ENCODE results near the gene JARID2.
"Not testable (repeated sequence)": the region's sequence is repeated elsewhere in the genome, so short reads cannot be mapped to it uniquely, and the experiment has no call there.

JARID2 gene

DNA sequence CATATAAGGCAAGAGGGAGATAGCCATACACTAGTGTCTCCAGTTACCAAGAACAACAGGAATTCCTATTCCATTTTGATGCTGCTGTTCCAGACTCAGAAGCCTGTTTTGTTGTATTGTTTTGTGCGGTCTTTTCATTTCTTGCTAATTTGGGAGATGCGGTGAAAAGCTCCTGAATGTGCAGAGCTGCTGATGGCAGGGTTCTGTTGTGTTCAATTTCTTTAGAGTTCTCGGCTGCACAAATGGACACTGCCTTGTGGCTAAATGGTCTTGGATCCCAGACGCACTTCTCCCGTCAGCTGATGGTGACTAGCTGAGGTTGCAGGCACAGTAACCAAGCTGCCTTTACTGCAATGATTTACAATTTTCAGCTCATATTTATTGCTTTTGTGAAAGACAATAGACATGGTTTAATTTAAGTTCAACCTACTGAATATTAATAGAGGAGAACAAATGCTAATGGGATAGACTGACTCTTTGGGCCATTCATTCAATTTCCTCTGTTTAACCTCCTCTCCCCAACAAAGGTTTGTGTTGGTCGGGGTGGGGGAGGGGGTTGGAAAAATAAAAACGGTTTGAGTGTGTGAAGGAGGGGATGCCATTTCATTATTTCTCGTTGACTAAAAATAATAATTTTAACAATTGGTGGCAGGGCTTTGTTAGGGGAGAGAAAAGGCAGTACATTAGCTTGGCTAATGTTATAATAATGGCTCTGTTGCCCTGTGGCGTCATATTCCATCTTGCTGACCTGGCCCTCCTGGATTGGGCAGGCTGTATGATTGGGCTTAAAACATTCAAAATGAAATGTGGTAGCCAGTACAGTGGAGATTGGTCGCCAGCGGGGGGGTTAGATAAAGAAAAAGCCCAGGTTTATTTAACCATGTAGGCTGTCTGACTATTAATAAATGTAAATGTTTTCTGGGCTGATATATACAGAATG is 159.5 kb downstream of the JARID2 start:
- no peak for DNase-seq

GRCh38 chr6:15406452-15406851 is 160.6 kb downstream of the JARID2 start:
- no peak for DNase-seq

- no peak for DNase-seq
Observed at GRCh38 chr6:15408008-15408407, 162.1 kb downstream of the JARID2 start.

- no peak for DNase-seq
Observed at GRCh38 chr6:15408758-15409157, 162.9 kb downstream of the JARID2 start.

DNA sequence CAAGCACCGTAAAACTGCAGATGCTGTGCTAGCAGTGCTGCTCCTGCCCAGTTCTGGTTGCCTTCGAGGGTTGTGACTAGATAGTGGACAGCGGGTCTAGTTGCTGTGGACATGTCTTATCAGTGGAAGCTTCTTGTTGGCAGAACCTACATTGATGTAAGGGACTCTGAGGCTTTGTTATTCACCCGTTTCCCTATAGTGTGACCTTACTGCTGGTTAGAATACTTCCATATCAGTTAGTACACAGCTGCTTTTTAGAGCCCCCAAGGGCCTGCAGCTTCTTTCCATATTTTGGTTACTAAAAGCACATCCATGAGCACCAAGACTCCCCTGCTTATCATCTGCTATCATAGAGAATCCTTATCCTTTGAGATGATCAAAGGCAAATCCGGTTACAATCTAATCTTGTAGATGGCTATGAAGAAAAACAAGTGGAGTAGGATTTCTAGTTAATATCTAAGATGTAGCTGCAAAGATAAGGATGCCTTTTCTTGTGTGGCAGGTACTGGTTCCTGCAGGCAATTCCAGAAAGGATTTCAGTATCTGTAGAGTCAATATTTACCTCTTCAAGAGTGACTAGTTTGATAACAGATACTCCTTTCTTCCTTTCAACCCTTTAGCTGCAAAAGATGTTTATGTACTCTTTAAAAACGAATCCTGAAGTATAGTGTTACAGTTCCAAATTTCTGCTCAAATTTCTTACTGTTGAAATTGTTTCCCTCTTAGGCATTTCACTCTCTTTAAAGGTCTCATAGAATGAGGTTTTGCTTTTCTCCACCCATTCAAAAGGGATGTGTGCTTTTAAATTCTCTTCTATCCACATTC is 163.6 kb downstream of the JARID2 start:
- no peak for DNase-seq

DNA sequence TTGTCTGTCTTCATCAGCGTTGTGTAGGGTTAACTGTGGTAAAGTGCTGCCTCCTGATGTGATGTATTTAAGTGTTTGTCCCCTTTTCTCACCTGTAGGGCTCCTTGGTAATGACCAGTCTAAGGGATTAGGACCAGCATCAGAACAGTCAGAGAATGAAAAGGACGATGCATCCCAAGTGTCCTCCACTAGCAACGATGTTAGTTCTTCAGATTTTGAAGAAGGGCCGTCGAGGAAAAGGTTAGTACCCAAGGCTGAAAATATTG is 164.2 kb downstream of the JARID2 start:
- DNase-seq, result no peak

GRCh38 chr6:15410752-15411151 is 164.9 kb downstream of the JARID2 start:
- no peak for DNase-seq

GRCh38 chr6:15411766-15412165 is 165.9 kb downstream of the JARID2 start:
- no peak for DNase-seq

- DNase-seq, result no peak
Observed at GRCh38 chr6:15412767-15413166, 166.9 kb downstream of the JARID2 start.

DNA sequence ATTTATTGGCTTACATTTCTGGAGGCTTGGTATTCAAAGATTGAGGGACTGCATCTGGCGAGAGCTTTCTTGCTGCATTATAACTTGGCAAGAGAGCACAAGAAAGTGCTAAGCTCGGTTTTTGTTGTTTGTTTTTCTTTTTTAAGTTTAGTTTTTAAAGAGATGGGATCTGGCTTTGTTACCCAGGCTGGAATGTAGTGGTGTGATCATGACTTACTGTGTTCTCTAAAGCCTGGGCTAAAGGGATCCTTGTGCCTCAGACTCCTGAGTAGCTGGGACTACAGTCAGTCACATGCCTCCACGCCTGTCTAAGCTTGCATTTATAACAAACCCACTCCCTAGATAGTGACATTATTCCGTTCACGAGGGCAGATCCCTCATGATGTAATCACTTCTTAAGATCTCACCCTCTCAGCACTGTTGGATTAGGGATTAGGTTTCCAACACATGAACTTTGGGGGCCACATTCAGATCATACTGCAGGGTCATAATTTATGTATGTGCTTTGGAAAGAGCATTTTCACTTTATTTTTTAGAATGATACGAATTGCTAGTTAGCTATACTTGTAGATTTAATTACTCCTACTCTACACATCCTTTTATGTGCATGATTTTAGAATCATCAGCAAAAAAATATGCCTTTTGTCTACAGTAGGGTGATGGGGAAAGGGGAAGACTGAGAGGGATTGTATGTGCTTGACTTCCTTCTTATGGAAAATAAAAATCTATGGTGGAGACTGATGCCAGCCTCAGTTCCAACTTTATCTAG is 167.8 kb downstream of the JARID2 start:
- no peak for DNase-seq

GRCh38 chr6:15414235-15414612 is 168.4 kb downstream of the JARID2 start:
- DNase-seq, result no peak

DNA sequence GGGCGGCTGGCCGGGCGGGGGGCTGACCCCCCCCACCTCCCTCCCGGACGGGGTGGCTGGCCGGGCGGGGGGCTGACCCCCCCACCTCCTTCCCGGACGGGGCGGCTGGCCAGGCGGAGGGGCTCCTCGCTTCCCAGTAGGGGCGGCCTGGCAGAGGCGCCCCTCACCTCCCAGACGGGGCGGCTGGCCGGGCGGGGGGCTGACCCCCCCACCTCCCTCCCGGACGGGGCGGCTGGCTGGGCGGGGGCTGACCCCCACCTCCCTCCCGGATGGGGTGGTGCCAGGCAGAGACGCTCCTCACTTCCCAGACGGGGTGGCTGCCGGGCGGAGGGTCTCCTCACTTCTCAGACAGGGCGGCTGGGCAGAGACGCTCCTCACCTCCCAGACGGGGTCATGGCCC is 169.8 kb downstream of the JARID2 start:
- not testable (repeated sequence) for DNase-seq

DNA sequence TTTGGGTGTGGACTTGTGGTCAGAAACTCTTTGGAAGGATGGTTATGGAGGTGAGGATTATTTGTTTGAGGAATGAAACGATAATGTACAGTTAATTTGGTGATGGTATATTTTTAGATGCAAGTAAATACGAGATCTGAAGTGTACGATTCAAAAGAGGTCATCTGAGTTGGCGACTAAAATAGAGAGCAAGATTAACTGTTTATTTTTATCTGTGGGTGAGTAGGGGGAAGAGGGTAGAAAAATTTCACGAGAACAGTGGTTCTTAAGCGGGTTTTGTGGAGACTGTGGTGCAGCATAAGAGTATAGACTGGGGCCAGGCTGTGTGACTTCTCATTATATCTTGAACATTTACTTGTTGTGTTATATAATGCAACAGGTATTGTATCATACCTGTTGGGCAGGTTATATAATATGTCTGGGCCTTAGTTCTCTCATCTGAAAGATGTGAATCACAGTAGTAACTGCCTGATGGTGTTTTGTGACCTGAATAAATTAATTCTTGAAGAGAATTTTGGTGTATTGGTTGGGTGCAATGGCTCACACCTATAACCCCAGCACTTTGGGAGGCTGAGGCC is 171.2 kb downstream of the JARID2 start:
- DNase-seq, result no peak

DNA sequence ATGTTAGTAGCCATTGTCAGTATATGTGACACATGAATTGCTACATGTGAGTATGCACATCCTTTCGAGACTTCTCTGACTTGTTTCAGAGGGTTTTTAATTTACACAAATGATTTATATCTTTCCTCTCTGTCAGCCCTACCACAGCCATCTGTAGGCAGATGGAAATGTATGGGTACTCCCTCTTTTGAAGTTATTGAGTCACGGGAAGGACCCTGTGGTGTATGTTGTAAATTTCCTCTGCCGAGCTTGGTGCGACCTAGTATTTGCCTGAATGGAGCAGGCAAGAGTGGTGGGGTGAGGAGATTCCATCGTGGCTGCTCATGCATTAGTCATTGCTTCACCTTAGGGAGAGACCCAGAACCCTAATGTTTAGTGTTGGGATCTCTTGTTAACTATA is 171.9 kb downstream of the JARID2 start:
- DNase-seq, result no peak

DNA sequence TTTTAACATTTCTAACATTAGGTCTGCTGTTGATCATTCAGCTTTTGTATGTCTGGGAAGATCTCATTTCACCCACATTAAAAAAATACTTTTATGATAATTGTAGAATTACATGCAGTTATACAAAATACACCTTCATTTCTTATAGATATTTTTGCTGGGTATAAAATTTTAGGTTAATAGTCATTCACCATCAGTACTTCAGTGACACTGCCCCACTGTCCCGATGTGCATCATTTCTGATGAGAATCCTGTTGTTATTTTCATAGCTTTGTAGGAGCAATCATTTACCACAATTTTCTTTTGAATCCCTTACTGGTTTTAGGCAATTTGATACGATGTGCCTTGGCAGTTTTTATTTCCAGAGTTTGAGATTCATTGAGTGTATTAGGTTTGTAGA is 173.6 kb downstream of the JARID2 start:
- no peak for DNase-seq

GRCh38 chr6:15420959-15421438 is 175.1 kb downstream of the JARID2 start:
- no peak for DNase-seq

DNA sequence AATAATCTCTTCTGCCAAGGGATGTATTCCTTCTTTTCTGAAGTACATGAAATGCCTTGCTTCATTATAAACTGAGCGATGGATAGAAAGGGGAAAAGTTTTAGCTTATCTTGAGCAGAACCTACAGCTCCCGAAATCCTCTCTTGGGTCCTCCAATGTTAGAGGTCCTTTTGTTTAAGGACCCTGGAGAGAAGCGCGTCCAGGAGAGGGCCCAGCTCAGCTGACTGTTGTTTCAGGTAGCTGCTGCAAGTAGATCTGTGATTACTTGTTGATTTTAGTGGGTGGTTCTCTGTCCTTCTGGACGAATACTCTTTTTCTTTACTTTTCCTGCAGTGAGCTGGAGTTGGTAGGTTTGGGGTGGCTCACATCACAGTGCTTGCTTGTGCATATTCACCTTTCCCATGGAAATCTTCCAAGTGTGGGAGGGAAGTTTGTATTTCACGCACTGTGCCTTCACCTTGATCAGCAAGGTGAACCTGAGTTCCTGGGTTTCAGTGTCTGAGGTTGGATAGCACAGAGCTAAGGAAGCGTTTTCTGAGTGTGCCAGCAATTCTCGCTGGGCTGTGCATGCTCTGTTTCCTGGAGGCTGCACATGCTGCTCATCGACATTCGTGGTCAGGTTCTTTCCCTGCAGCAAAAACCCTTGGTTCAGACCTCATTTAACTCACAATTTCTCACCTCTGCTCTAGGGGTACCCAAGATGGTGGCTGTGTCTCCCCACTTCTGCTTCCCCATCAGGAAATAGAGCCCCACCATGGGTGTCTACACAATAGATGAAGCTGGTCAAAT is 176.3 kb downstream of the JARID2 start:
- no peak for DNase-seq

- DNase-seq, result no peak
Observed at GRCh38 chr6:15423286-15423993, 177.6 kb downstream of the JARID2 start.

DNA sequence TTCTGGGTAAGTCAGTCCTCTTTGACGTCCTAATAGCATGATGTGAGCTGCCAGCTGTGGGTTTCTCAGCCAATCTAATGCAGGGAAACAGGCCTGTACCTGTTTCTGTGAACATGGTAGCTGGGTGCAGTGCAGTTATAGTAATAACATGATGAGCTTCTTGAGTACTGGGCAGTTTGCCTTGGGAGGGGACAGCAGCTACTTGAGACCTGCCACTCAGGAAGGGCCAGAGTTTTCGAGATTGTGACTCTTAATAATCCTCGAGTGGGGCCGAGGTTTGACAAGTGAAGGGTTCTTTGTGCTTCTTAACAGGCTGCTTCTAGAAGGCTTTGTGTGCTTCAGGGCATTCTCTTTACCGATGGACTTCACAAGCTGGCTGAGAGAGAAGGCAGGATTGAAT is 180.1 kb downstream of the JARID2 start:
- DNase-seq, result no peak

GRCh38 chr6:15426395-15426794 is 180.5 kb downstream of the JARID2 start:
- DNase-seq, result no peak

DNA sequence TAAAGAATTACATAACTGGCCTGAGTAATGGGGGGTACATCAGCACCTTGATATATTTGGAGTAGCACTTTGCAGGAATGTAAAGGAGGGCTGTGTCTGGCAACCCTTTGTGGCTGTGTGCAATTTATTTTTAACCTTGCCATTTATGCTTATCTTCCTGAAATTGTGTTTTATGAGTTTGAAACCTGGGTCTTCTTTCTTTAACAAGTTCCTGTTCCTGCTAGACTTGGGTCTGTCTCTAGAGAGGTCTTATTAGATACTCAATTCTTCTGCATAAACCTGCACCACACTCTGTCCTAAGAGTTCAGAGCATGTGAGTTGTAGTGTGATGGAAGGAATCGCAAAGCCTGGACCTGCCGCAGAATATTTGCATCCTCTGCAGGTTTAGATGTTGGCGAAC is 181.0 kb downstream of the JARID2 start:
- DNase-seq, result no peak
